Caco-2 (cell line): Measurements from ENCODE around the gene OSBPL2. TPM values are rescaled to one million over a fixed set of nuclear protein-coding genes. Genes with fewer than 3 reads are reported as not detected.

Source experiments
- BruUV-seq: library from RNA; stranded (reverse); fragments of 400-500 nt; replicated peaks from 2 replicates; lab custom pipeline; 2021; lab: Mats Ljungman, UMichigan
- CTCF ChIA-PET: fragments of 300-600 bp; sonication (Branson Sonifier 250); formaldehyde crosslinking; loops from one replicate; lab custom pipeline; 2022; ENCODE audit warnings: antibody characterized with exemption; lab: Charles Lee
- POLR2A ChIA-PET: fragments of 300-600 bp; sonication (Branson Sonifier 250); formaldehyde crosslinking; loops from one replicate; lab custom pipeline; 2022; ENCODE audit warnings: antibody characterized with exemption; lab: Charles Lee
- DNase-seq, 2 experiments: peaks; one replicate each; pipeline versions ENCODE4 v3.0.0 to v3.0.0-alpha.2; 2020 to 2022
- H3K27me3 ChIP-seq: replicated peaks from 2 replicates; pipeline ENCODE4 v1.6.0; 2011; ENCODE audit warnings: low read length; ENCODE audit not compliant: control insufficient read depth, insufficient read depth
- H3K36me3 ChIP-seq: 2 replicates; pipeline ENCODE4 v1.5.1; 2011; ENCODE audit warnings: low read length; ENCODE audit not compliant: control insufficient read depth, insufficient read depth
- H3K4me1 ChIP-seq: fragments of 250-450 bp; sonication (Bioruptor Pico); 2 replicates; pipeline ENCODE4 v1.5.1; 2020; ENCODE audit warnings: mild to moderate bottlenecking
- H3K4me3 ChIP-seq: 2 replicates; pipeline ENCODE4 v1.5.1; 2011; ENCODE audit warnings: low read depth, mild to moderate bottlenecking, control low read depth, low read length
- H3K9me3 ChIP-seq: fragments of 250-450 bp; sonication (Bioruptor Pico); 2 replicates; pipeline ENCODE4 v1.5.1; 2020; ENCODE audit warnings: mild to moderate bottlenecking, moderate library complexity
- H3K27ac Mint-ChIP-seq: one replicate; pipeline ENCODE4 v1.8.0; 2022; ENCODE audit warnings: mixed read lengths; ENCODE audit not compliant: unreplicated experiment
- H3K27me3 Mint-ChIP-seq: one replicate; pipeline ENCODE4 v1.8.0; 2022; ENCODE audit warnings: mixed read lengths; ENCODE audit not compliant: insufficient read depth, unreplicated experiment
- H3K36me3 Mint-ChIP-seq: one replicate; pipeline ENCODE4 v1.8.0; 2022; ENCODE audit warnings: mild to moderate bottlenecking, mixed read lengths; ENCODE audit not compliant: insufficient read depth, unreplicated experiment
- H3K4me1 Mint-ChIP-seq: one replicate; pipeline ENCODE4 v1.8.0; 2022; ENCODE audit warnings: low read depth, mixed read lengths; ENCODE audit not compliant: unreplicated experiment
- H3K4me3 Mint-ChIP-seq: one replicate; pipeline ENCODE4 v1.8.0; 2022; ENCODE audit warnings: mild to moderate bottlenecking, moderate library complexity, mixed read lengths; ENCODE audit not compliant: unreplicated experiment
- H3K9me3 Mint-ChIP-seq: one replicate; pipeline ENCODE4 v1.8.0; 2022; ENCODE audit warnings: mixed read lengths; ENCODE audit not compliant: unreplicated experiment
- CTCF ChIP-seq, 2 experiments: fragments of 200-600 bp in 1 of 2; IDR thresholded peaks; 1 replicate in 1 of 2; 2 replicates in 1 of 2; pipeline versions ENCODE4 v1.5.1 to v1.8.0; 2011 to 2022; ENCODE audit warnings: antibody characterized with exemption in 1 of 2, control low read depth in 1 of 2, inconsistent platforms in 1 of 2, low read depth in 1 of 2, low read length in 1 of 2, mild to moderate bottlenecking in 1 of 2, moderate library complexity in 1 of 2; ENCODE audit not compliant: insufficient read depth in 1 of 2, severe bottlenecking in 1 of 2, unreplicated experiment in 1 of 2
- intact Hi-C: fragments of 100-400 bp; cut with micrococcal nuclease; formaldehyde crosslinking; loops from one replicate; pipeline ENCODE4 v1.10.0; 2022; ENCODE audit not compliant: unreplicated experiment
- total RNA-seq: library from RNA; stranded (reverse); gene quantifications from 2 replicates; pipeline ENCODE4 v1.2.3, GENCODE V29; 2022

Gene OSBPL2
- total RNA-seq, 1 experiment from 2014 or later, result 132 TPM

- BruUV-seq, result no TSS peak
- no peaks in the 10 kb centered on the region for H3K27me3 ChIP-seq
- H3K9me3 ChIP-seq, result no peaks in the 10 kb centered on the region
- H3K27me3 Mint-ChIP-seq, result no peaks in the 10 kb centered on the region
- no peak overlapping the region for H3K4me3 Mint-ChIP-seq
- no peak for DNase-seq
- no peak for TF ChIP-seq CTCF (IDR thresholded peaks at IDR 0.05; ENCODE audit: insufficient read depth in 1 of 2, low read depth in 1 of 2, low read length in 1 of 2, severe bottlenecking in 1 of 2, unreplicated experiment in 1 of 2)
- no peak overlapping the region for H3K4me3 ChIP-seq
- no peak overlapping the region for H3K27ac Mint-ChIP-seq
- peaks cover 100% of the 10 kb centered on the region for H3K36me3 Mint-ChIP-seq
- ChIA-PET CTCF (interaction anchor here (0.5 kb wide), 1 partner anchor 10 kb away, joined by 5 read pairs; no protein-coding TSS in a partner anchor), POLR2A (no interaction called here)
- peaks cover 43% of the 10 kb centered on the region for H3K36me3 ChIP-seq
- H3K9me3 Mint-ChIP-seq, result no peaks in the 10 kb centered on the region
- intact Hi-C loops, result no loop called here
- no peaks in the 10 kb centered on the region for H3K4me1 ChIP-seq
- no peaks in the 10 kb centered on the region for H3K4me1 Mint-ChIP-seq
Measured at GRCh38 chr20:62311832-62312661, 73.7 kb downstream of the OSBPL2 start.

GRCh38 chr20:62312662-62312977, 74.3 kb downstream of the OSBPL2 start:
- CTCF ChIA-PET, result interaction anchor here (0.5 kb wide), 1 partner anchor 10 kb away, joined by 5 read pairs; no protein-coding TSS in a partner anchor
- Histone ChIP-seq H3K27me3 (no peaks in the 10 kb centered on the region), H3K9me3 (no peaks in the 10 kb centered on the region), H3K4me1 (no peaks in the 10 kb centered on the region), H3K4me3 (no peak overlapping the region), H3K36me3 (peaks cover 45% of the 10 kb centered on the region)
- Mint-ChIP-seq H3K4me3 (no peak overlapping the region), H3K36me3 (peaks cover 100% of the 10 kb centered on the region), H3K27ac (no peak overlapping the region), H3K4me1 (no peaks in the 10 kb centered on the region), H3K27me3 (no peaks in the 10 kb centered on the region), H3K9me3 (no peaks in the 10 kb centered on the region)
- DNase-seq, result no peak
- no peak for TF ChIP-seq CTCF (IDR thresholded peaks at IDR 0.05; ENCODE audit: insufficient read depth in 1 of 2, low read depth in 1 of 2, low read length in 1 of 2, severe bottlenecking in 1 of 2, unreplicated experiment in 1 of 2)
- intact Hi-C loops, result no loop called here
- POLR2A ChIA-PET, result no interaction called here
- no TSS peak for BruUV-seq

- intact Hi-C loops, result no loop called here
- Histone ChIP-seq H3K4me3 (no peak overlapping the region), H3K4me1 (no peaks in the 10 kb centered on the region), H3K27me3 (no peaks in the 10 kb centered on the region), H3K9me3 (no peaks in the 10 kb centered on the region), H3K36me3 (peaks cover 41% of the 10 kb centered on the region)
- Mint-ChIP-seq H3K27ac (no peak overlapping the region), H3K9me3 (no peaks in the 10 kb centered on the region), H3K4me3 (no peak overlapping the region), H3K4me1 (no peaks in the 10 kb centered on the region), H3K27me3 (no peaks in the 10 kb centered on the region), H3K36me3 (peaks cover 100% of the 10 kb centered on the region)
- no peak for DNase-seq
- POLR2A ChIA-PET, result no interaction called here
- BruUV-seq, result no TSS peak
- TF ChIP-seq CTCF (IDR thresholded peaks at IDR 0.05; ENCODE audit: insufficient read depth in 1 of 2, low read depth in 1 of 2, low read length in 1 of 2, severe bottlenecking in 1 of 2, unreplicated experiment in 1 of 2), result no peak
- CTCF ChIA-PET, result interaction anchor here (0.6 kb wide), 1 partner anchor 11 kb away, joined by 4 read pairs; no protein-coding TSS in a partner anchor
Measured at GRCh38 chr20:62313021-62313420, 74.7 kb downstream of the OSBPL2 start.
